COLO829 (cell line): ENCODE measurements around the gene ARHGAP31.
A peak's percentile ranks its signal among the peaks of the same experiment; 100 is the strongest.

Experiments
- DNase-seq: peaks from one replicate; pipeline ENCODE4 v3.0.0; 2012; ENCODE audit warnings: low spot score

Gene ARHGAP31

GRCh38 chr3:119437691-119438258, 143.6 kb downstream of the ARHGAP31 start:
- no peak for DNase-seq

- no peak for DNase-seq
Measured at GRCh38 chr3:119443179-119443578, 149.0 kb downstream of the ARHGAP31 start.

DNA sequence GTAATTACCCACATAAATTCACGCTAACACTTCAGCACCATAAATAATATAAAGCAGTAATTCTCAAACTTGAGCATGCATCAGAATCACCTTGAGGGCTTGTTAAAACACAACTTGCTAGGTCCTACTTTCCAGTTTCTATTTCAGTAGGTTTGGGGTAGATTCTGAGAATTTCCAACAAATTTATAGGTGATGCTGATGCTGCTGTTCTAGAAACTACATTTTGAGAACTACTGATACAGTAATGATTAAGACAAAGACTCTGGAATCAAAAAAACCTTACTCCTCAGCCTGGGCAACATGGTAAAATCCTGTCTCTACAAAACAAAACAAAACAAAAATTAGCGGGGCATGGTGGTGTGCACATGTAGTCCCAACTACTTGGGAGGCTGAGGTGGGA, 150.4 kb downstream of the ARHGAP31 start:
- DNase-seq, result no peak

DNA sequence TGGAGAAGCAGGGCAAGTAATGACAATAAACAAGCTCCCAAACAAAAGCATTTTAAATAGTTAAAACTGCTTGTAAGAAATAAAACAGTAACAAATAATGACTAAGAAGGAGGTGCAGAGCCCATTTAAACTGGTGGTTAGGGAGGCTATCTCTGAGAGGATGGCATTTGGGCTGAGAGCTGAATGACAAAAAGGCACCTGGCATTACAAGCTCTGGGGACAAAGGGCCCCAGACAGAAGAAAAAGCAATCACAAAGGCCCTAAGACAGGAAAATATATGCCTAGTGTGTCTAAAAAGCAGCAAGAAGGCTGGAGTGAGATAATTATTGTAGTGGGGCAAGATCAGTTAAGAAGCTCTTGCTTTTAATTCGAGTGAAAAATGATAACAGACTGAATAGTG, 159.6 kb downstream of the ARHGAP31 start:
- DNase-seq, result no peak

DNA sequence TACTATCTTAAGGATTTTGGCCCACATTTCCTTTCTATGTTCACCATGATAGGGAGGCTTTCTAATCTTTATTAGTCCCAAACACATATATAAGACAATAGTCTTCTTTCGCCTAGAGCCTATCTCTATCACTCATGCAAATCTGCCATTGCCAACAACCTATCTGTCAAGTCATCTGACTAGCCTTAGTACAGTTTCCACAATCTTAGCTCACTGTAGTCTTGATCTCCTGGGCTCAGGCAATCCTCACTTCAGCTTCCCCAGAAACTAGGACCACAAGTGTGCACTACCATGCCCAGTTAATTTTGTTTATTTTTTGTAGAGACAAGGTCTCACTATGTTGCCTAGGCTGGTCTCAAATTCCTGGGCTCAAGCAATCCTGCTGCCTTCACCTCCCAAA, 162.3 kb downstream of the ARHGAP31 start:
- DNase-seq, result no peak

GRCh38 chr3:119457246-119457645, 163.1 kb downstream of the ARHGAP31 start:
- DNase-seq, result no peak

GRCh38 chr3:119463171-119464169, 169.3 kb downstream of the ARHGAP31 start, which contains the start of gene TMEM39A:
Gene TMEM39A (minus strand): TSS chr3:119463615. CDS start chr3:119462074, 1,541 bp downstream.
- DNase-seq, result peak; percentile 100

DNA sequence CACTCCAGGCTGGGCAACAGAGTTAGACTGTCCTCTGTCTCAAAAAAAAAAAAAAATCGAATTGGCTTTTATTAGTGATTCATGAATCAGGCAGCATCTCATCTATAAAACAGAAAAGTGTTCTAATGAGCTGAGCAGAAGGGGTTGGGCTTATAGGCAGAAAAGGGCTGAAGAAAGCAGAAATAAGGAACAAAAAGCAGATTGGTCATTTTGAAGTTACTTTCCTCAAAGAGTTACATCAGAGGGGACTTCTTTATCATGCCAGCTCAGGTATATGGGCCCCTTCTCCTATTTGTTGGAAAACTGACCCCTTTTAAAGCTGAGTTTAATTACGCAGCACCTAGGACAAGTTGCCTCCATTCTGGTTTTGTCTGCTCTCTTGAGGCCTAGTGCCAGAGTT, 173.9 kb downstream of the ARHGAP31 start:
- DNase-seq, result no peak

- no peak for DNase-seq
Measured at GRCh38 chr3:119469418-119470189, 175.4 kb downstream of the ARHGAP31 start.
